NCI-H1092 (cell line): ENCODE measurements around the gene BRWD1.

Experiments used
- DNase-seq: peaks from one replicate; lab custom pipeline; 2025; lab: John Stamatoyannopoulos, UW

The BRWD1 gene

GRCh38 chr21:39197448-39198233, 115.8 kb downstream of the BRWD1 start:
- DNase-seq = no peak

DNA sequence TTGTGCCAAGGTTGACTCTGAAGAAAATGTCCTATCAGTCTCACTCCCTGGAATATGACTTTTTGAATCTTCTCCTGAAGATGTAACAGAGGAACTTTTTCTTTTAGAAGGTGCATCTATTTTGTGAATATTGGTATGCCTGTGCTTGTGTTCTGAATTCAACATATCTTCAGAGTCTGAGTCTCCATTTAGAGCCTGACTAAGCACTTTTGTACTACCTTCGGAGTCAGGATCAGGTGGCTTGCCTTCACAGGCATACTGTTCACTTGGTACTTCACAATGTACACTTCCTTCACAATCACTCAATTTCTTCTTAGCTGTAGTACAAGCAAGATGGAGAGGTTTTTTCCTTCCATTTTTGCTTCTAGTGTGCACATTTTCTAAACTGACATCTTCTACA, 116.6 kb downstream of the BRWD1 start:
- DNase-seq = no peak

DNA sequence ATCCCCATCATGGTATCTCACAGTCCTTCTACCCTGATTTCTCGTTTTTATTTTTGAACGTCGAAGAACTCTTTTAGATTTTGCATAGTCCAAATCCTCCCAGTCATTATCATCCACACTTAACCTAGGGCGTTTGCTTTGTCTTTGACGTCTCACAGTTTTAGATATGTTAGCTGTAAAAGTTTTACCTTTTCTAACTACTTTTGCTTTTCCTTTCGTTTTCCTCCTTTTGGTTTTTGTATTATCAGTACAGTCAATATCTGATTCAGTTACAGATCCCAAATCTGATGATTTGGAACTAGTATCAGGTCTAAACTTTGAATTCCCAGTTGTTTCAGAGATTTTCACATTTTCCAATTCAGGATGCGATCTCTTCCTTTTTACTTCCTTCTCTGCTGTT, 117.1 kb downstream of the BRWD1 start:
- no peak for DNase-seq

DNA sequence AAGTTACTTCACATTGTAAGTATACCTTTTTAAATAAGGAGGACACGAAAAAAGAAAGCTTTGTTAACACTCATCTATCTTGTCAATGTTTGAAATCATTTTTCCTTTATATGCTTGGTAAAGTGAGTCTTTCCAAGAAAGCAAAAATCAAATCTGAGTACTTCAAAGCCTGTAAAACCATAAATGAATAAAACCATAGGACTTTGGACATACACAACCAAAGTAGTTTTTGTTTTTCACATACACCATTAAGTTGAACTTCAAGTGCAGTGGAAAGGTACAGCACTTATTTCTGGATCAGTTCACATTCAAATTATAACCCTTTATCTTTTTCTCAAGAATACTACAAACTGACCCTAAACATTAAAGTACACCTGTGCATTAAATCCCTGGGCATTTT, 120.1 kb downstream of the BRWD1 start:
- no peak for DNase-seq

- DNase-seq = no peak
Observed at GRCh38 chr21:39189857-39190604, 123.4 kb downstream of the BRWD1 start.

DNA sequence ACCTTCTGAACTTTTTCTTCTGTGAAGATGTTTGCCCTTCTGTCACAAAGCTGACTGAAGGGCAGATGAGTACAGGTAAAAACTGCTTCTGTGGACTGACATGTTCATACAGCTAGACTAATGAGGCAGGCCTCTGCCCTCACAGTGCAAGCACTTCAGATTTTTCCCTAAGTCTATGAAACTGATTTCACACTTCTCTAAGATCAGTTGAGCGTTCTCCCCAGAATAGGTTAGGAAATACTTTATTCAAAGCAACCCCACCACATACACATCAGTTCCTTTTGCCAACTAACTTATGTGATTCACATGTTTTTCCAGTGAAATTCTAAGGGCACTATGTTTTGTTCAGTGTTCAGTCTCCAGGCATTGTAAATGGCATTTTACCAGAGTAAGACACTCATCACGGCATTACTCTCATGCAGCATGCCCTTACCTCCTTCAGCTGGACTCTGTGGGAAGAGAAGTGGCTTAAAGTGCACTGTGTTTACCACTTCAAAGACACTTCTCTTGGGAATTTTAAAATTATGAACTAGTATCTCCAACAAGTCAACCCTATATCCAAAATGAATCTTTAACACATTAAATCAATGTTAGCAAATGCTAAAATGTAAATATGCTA, 124.8 kb downstream of the BRWD1 start:
- DNase-seq = no peak

DNA sequence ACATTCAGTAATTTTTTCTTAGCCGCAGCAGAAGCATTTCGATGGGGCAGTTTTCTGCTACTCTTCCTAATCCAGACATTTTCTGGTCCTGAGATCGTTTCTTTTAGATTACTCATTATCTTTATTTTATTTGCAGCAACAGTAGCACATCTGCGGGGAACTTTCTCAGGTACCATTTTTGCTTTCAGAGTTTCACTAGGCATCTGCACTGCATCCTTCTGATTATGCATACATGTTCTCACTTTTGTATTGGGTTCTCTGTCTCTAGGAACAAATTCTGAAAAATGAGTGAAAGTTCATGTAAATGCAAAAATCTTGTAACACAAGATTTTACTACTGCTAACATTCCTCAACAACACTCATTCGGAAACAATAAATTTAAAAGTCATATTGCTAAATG, 126.3 kb downstream of the BRWD1 start:
- no peak for DNase-seq

DNA sequence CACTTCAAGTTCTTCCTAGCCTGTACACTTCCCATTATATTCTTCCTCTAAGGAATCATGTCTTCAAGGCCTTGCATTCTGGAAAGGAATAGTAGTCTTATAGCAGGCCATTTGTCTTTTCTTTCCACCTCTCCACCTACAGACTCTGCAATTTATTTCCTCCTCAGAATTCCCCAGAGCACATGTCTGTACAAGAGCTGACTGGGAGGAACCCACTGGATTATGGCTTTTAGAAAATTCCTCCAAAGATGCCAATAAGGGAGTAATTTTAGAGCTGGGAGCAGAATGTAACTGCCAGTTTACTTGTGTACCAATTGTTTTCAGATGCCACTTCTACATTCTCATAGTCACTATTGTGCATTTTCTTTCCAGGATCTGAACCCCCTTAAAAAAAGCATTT, 126.8 kb downstream of the BRWD1 start:
- no peak for DNase-seq

DNA sequence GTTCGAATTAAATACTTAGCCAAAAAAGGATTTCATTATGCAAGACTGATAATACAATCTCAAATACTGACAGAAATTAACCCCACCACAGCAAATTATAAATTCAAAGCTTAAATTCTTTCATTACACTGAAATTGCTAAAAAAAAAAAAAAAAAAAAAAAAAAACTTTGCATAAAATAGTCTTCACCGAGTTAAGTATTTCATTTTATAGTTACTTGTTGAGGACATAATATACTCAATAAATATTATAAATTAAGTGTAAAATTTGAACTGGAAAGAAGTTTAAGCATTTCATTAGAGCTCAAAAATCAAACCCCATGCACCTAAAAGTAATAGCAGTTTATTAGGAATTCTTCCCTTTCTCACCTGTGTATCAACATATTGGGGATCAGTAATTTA, 128.3 kb downstream of the BRWD1 start:
- DNase-seq = no peak

- no peak for DNase-seq
Observed at GRCh38 chr21:39184050-39184980, 129.1 kb downstream of the BRWD1 start.

DNA sequence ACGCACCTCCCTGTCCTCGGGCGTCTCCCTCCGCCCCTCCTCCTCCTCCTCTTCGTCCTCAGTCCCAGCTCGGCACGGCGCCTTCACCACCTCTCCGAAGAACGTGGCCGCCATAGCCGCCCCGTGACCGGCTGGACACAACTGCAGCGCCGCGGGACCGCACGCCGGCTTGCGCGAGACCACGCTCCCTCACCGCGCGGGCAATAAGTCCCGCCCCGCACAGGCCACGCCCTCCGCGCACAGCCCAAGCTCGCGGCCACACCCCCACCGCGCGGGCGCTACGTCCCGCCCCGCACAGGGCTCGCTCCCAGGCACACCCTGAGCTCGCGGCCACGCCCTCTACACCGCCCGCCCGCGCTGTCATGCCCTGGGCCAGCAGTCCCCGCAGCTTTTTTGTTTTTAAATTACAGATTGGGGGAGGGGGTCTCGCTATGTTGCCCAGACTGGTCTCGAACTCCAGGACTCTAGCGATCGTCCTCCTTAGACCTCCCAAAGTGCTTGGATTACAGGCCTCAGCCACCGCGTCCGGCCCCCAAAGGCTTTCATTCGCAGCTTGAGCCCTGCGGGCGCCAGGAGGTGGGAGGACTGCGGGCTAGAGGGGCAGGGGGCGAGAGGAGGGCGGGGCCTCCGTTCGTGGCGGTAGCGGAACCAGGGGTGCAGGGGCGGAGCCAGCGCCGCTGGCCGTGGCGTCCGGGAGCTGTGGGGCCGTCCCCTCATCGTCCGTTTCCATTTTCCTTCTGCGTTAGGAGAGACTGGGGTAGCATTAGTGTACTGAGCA, 130.0 kb downstream of the BRWD1 start, which contains the start of gene PSMG1:
TSS of gene PSMG1 (minus strand) at position 180 of the 778 bp plus-strand sequence. CDS start at position 114, 66 bp downstream.
- peak; percentile 96 for DNase-seq

DNA sequence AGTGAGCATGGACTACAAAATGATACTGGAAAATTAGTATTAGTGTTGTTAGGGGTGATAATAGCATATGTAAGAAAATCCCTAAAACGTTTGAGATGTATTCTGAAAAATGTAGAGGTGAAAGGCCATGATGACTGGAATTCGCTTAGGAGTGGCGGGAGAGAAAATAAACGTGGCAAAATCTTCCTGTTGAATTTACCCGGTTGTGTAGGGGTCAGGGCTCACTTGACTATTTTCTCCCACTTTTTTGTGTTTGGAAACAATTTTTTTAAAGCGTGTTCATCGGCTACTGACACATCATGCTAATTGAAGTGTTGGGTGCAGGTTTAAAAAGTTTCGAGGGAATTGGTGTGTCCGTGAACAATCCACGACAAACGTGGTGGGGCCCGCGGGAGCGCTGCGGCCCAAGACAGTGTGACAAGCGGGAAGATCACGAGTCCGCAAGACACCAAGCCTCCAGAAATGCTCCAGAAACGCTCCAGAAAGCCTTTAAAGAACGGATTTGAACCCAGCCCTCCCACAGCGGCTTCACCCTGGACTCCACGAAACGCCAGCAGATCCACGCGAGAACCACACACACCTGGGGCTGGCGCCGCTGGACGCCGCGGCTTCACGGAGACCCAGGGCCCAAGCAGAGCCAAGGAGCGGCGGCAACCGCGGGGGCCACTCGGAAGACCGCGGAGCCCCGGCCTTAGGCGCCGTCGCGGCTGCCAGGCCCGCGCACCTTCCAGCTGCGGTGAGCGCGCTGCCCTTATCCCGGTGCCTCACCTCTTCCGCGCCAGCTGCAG, 130.8 kb downstream of the BRWD1 start:
- DNase-seq = no peak

DNA sequence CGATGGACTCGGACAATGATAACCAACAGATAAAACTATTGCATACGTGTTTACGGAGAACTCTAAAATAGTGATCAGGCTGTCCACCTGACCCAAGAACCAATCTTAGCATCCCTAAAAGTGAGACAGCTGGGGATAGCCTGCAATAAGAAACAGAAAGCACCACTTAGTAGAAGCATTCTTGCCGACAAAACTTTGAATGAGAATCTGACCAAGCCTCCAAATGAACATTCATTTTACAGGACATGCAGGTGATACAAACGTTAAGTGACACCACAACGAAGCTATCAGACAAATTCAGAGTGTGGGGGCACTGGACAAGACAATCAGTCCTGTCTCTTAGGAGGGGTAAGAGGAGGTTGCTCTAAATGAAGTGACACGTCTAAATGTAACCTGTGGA, 131.4 kb downstream of the BRWD1 start:
- no peak for DNase-seq

DNA sequence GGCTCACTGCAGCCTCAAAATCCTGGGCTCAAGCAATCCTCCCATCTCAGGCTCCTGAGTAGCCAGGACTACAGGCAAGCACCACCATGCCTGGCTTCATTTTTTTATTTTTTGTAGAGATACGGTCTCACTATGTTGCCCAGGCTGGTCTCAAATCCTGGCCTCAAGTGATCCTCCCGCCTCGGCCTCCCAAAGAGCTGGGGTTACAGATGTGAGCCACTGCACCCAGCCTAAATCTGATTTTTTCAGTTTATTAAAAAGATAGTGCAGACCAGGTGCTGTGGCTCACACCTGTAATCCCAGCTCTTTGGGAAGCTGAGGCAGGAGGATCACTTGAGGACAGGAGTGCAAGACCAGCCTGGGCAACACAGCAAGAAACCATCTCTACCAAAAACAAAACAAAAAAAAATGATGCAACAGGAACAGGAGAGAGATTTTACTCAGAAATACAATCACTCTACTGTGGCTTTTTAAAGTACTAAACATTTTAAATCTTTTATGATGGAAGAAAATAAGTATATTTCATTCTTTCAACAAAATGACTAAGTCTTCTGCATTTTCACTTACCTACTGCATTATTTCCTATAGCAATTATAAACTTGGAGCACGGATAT, 132.1 kb downstream of the BRWD1 start:
- no peak for DNase-seq

- DNase-seq = no peak
Observed at GRCh38 chr21:39180429-39181019, 132.9 kb downstream of the BRWD1 start.

DNA sequence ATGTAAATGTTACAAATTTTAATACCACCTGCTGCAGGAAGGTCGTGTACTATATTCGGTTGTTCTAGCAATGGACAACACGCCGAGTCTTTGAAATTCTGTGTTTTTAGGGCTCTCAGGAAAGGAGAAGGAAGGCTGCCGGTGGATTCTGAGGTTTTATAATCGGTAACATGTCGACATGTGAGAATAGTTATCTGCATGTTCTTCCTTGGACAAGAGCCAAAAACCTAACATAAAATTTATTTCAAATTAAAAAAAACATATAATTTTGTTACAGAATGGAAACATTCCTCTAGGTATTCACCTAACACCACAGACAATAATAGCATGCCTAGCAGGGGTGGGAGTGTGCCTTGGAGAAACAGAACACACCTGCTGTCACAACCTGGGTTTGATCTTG, 135.0 kb downstream of the BRWD1 start:
- DNase-seq = no peak

- no peak for DNase-seq
Observed at GRCh38 chr21:39176271-39176709, 137.1 kb downstream of the BRWD1 start.

GRCh38 chr21:39175665-39176064, 137.8 kb downstream of the BRWD1 start:
- no peak for DNase-seq

DNA sequence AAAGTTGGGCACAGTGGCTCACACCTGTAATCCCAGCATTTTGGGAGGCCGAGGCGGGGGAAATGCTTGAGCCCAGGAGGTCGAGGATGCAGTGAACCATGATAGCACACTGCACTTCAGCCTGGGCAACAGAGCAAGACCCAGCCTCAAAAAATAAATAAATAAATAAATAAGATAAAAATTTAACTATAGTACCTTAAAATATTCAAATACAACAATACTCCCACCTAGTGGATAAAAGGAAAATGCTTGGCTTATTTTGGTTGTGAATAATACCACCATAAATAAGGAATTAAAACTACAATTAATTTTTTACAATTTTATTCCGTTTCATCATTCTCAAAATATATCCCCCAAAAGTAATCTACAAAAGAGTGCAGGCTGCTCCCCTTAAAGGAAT, 138.3 kb downstream of the BRWD1 start:
- DNase-seq = no peak
